ENCODE data around the gene PRODH.

The PRODH gene

DNA sequence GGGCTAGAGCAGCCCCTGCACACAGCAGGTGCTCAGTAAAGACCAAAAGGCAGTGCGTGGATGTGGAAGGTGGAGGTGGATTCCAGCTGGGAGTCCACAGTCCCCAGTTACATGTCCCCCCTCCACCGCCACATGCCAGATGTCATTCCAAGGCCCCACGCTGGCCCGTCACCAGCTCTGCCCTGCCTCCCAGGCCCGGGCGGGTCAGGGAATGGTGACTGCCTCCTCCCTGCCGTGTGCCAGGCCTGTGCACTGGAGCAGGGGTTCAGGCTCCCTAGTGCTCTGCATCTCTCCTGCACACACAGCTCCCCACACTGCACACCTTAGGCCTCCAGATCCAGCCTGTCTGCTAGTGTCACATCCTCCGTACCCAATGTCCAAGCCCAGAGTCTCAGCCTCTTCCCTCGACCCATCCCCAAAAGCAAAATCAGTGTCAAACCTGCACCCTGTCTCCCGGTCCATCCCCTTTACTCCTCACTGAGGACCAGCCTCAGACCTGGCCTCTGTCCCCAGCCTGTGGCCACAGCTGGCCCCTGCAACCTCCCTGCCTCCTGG, 40.2 kb upstream of the PRODH start:
- no peak for DNase-seq
- peaks cover 7% of the 10 kb centered on the region for H3K4me1 ChIP-seq (ENCODE audit: control insufficient read depth, insufficient read depth, low read depth, low read length)
- WGBS = 88% methylated on average over 10 of the region's 10 CpGs

DNA sequence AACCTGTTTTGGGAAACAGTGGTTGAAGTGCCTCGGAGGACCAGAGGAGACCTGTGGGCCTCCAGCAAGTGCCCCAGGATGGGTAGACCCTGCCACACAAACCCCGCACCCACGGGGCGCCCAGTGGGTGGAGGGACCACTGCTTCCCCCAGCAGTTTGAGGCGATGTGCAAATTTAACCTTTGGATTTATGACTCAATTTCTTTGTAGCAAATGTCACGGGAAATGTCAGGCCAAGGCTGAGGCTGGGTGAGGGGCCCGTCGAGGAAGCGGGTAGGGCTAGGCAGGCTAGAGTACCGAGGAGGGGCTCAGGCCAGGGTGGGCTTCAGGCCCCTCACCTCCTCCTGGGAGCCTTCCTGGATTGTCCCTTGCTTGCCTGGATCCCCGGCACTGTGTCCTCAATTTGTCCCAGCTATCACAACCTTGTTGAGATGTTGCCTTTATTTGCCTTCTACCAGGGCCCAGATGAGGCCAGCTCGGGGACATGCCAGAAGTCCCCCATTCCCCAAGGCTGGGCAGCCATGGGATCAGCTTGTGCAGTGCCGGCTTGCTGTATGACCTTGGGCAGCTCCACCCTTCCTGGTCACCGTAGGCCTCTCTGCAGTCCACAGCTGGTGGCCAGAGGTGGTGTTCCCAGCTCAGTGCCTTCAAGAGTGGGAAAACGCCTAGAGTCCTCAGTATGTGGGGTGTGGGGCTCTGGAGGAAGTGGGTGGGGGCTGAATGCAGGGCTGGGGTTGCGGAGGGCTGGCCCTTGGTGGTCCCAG, 39.5 kb upstream of the PRODH start:
- Histone ChIP-seq H4K91ac (ENCODE audit: low read length) (no peak overlapping the region), H3K18ac (ENCODE audit: low read depth in 1 of 2, low read length in 2 of 2) (no peak overlapping the region), H2BK5ac (ENCODE audit: low read depth, low read length, poor library complexity, severe bottlenecking) (no peak overlapping the region), H2BK12ac (ENCODE audit: low read length in 2 of 2) (no peak overlapping the region), H3K27me3 (ENCODE audit: control insufficient read depth in 1 of 2, insufficient read depth in 1 of 2, low read length in 2 of 2) (peaks cover 14 to 27% of the 10 kb centered on the region in 2 experiments), H3K27ac (ENCODE audit: low read length, poor library complexity, severe bottlenecking) (no peak overlapping the region), H4K8ac (ENCODE audit: low read length) (no peak overlapping the region), H3K23ac (ENCODE audit: low read length in 2 of 2) (no peak overlapping the region), H3K4me1 (ENCODE audit: control insufficient read depth, insufficient read depth, low read depth, low read length) (peaks cover 12% of the 10 kb centered on the region), H3K4me2 (ENCODE audit: low read length, poor library complexity, severe bottlenecking) (no peak overlapping the region), H3K9ac (ENCODE audit: low read length) (no peak overlapping the region), H3K4ac (ENCODE audit: low read depth in 1 of 2, low read length in 2 of 2) (no peak overlapping the region), H3K79me1 (replicated peaks; ENCODE audit: low read length, poor library complexity, severe bottlenecking) (no peaks in the 10 kb centered on the region), H2AK5ac (ENCODE audit: low read length, severe bottlenecking) (no peak overlapping the region), H2AFZ (ENCODE audit: low read depth, low read length) (no peak overlapping the region), H2BK120ac (ENCODE audit: low read depth, low read length) (no peak overlapping the region), H2BK15ac (ENCODE audit: low read depth, poor library complexity, severe bottlenecking) (no peak overlapping the region), H3K36me3 (ENCODE audit: control insufficient read depth in 1 of 2, insufficient read depth in 2 of 2, low read depth in 1 of 2, low read length in 2 of 2) (peaks cover 0 to 2% of the 10 kb centered on the region in 2 experiments), H3K14ac (ENCODE audit: low read length in 2 of 2) (no peak overlapping the region), H3K4me3 (ENCODE audit: insufficient read depth in 1 of 2, low read depth in 1 of 2, low read length in 2 of 2) (no peak overlapping the region), H3K9me3 (ENCODE audit: control insufficient read depth, low read length) (peaks cover 16% of the 10 kb centered on the region)
- 85% methylated on average over 16 of the region's 16 CpGs for WGBS
- no peak for DNase-seq

More for the DNA sequence above, 40.2 kb upstream of the PRODH start:
- Histone ChIP-seq H2AK5ac (ENCODE audit: low read length, severe bottlenecking) (no peak overlapping the region), H3K23ac (ENCODE audit: low read length in 2 of 2) (no peak overlapping the region), H4K8ac (ENCODE audit: low read length) (no peak overlapping the region), H2BK120ac (ENCODE audit: low read depth, low read length) (no peak overlapping the region), H2BK5ac (ENCODE audit: low read depth, low read length, poor library complexity, severe bottlenecking) (no peak overlapping the region), H3K36me3 (ENCODE audit: control insufficient read depth in 1 of 2, insufficient read depth in 2 of 2, low read depth in 1 of 2, low read length in 2 of 2) (peaks cover 0 to 2% of the 10 kb centered on the region in 2 experiments), H3K14ac (ENCODE audit: low read length in 2 of 2) (no peak overlapping the region), H3K18ac (ENCODE audit: low read depth in 1 of 2, low read length in 2 of 2) (no peak overlapping the region), H3K9me3 (ENCODE audit: control insufficient read depth, low read length) (peaks cover 22% of the 10 kb centered on the region), H3K27me3 (ENCODE audit: control insufficient read depth in 1 of 2, insufficient read depth in 1 of 2, low read length in 2 of 2) (peaks cover 10 to 23% of the 10 kb centered on the region in 2 experiments), H2BK12ac (ENCODE audit: low read length in 2 of 2) (no peak overlapping the region), H4K91ac (ENCODE audit: low read length) (no peak overlapping the region), H3K4me2 (ENCODE audit: low read length, poor library complexity, severe bottlenecking) (no peak overlapping the region), H3K4ac (ENCODE audit: low read depth in 1 of 2, low read length in 2 of 2) (no peak overlapping the region), H3K27ac (ENCODE audit: low read length, poor library complexity, severe bottlenecking) (no peak overlapping the region), H3K9ac (ENCODE audit: low read length) (no peak overlapping the region), H2BK15ac (ENCODE audit: low read depth, poor library complexity, severe bottlenecking) (no peak overlapping the region), H3K4me3 (ENCODE audit: insufficient read depth in 1 of 2, low read depth in 1 of 2, low read length in 2 of 2) (no peak overlapping the region), H3K79me1 (replicated peaks; ENCODE audit: low read length, poor library complexity, severe bottlenecking) (no peaks in the 10 kb centered on the region), H2AFZ (ENCODE audit: low read depth, low read length) (no peak overlapping the region)

GRCh38 chr22:18974477-18975180, 38.5 kb upstream of the PRODH start:
- H3K4me1 ChIP-seq (ENCODE audit: control insufficient read depth, insufficient read depth, low read depth, low read length) = peaks cover 15% of the 10 kb centered on the region
- H3K27ac ChIP-seq (ENCODE audit: low read length, poor library complexity, severe bottlenecking) = no peak overlapping the region
- H3K23ac ChIP-seq (ENCODE audit: low read length in 2 of 2) = no peak overlapping the region
- no peak overlapping the region for H2AK5ac ChIP-seq (ENCODE audit: low read length, severe bottlenecking)
- no peak overlapping the region for H3K14ac ChIP-seq (ENCODE audit: low read length in 2 of 2)
- peaks cover 11% of the 10 kb centered on the region for H3K9me3 ChIP-seq (ENCODE audit: control insufficient read depth, low read length)
- no peak overlapping the region for H2BK15ac ChIP-seq (ENCODE audit: low read depth, poor library complexity, severe bottlenecking)
- H3K27me3 ChIP-seq (ENCODE audit: control insufficient read depth in 1 of 2, insufficient read depth in 1 of 2, low read length in 2 of 2) = peaks cover 16 to 30% of the 10 kb centered on the region in 2 experiments
- H3K4me2 ChIP-seq (ENCODE audit: low read length, poor library complexity, severe bottlenecking) = no peak overlapping the region
- no peak overlapping the region for H2AFZ ChIP-seq (ENCODE audit: low read depth, low read length)
- H2BK120ac ChIP-seq (ENCODE audit: low read depth, low read length) = no peak overlapping the region
- H3K9ac ChIP-seq (ENCODE audit: low read length) = no peak overlapping the region
- no peak overlapping the region for H3K4ac ChIP-seq (ENCODE audit: low read depth in 1 of 2, low read length in 2 of 2)
- H2BK12ac ChIP-seq (ENCODE audit: low read length in 2 of 2) = no peak overlapping the region
- DNase-seq = no peak
- H4K8ac ChIP-seq (ENCODE audit: low read length) = no peak overlapping the region
- no peaks in the 10 kb centered on the region for H3K79me1 ChIP-seq (replicated peaks; ENCODE audit: low read length, poor library complexity, severe bottlenecking)
- WGBS = 87% methylated on average over 16 of the region's 18 CpGs
- no peak overlapping the region for H3K4me3 ChIP-seq (ENCODE audit: insufficient read depth in 1 of 2, low read depth in 1 of 2, low read length in 2 of 2)
- no peak overlapping the region for H4K91ac ChIP-seq (ENCODE audit: low read length)
- no peak overlapping the region for H3K18ac ChIP-seq (ENCODE audit: low read depth in 1 of 2, low read length in 2 of 2)
- no peak overlapping the region for H2BK5ac ChIP-seq (ENCODE audit: low read depth, low read length, poor library complexity, severe bottlenecking)
- peaks cover 0 to 2% of the 10 kb centered on the region in 2 experiments for H3K36me3 ChIP-seq (ENCODE audit: control insufficient read depth in 1 of 2, insufficient read depth in 2 of 2, low read depth in 1 of 2, low read length in 2 of 2)

Measured in mesenchymal stem cell (in vitro differentiated cells and primary cell).